NOMO-1 treated with DMSO at 0.1 percent for 48 hours (cell line): ENCODE measurements around the gene PATE1.
A peak's percentile ranks its signal among the peaks of the same experiment; 100 is the strongest.
"Not testable (repeated sequence)": the region's sequence is repeated elsewhere in the genome, so short reads cannot be mapped to it uniquely, and the experiment has no call there.

ENCODE experiments used
- DNase-seq: peaks from one replicate; lab custom pipeline; 2025; ENCODE audit not compliant: unreplicated experiment; lab: John Stamatoyannopoulos, UW

Gene PATE1

GRCh38 chr11:125745979-125746378, at the start of gene PATE1:
Gene PATE1 (plus strand): TSS chr11:125746279. CDS start chr11:125746305, 26 bp downstream.
- no peak for DNase-seq

GRCh38 chr11:125701018-125701610, 45.0 kb upstream of the PATE1 start:
- DNase-seq = no peak

- peak; percentile 1 for DNase-seq
Observed at GRCh38 chr11:125701858-125702621, 44.0 kb upstream of the PATE1 start.

- DNase-seq = not testable (repeated sequence)
Observed at GRCh38 chr11:125704686-125705085, 41.4 kb upstream of the PATE1 start.

GRCh38 chr11:125720781-125721180, 25.3 kb upstream of the PATE1 start:
- no peak for DNase-seq

- peak; percentile 5 for DNase-seq
Observed at GRCh38 chr11:125724125-125724524, 22.0 kb upstream of the PATE1 start.

GRCh38 chr11:125728969-125729368, 17.1 kb upstream of the PATE1 start:
- no peak for DNase-seq

- DNase-seq = no peak
Observed at GRCh38 chr11:125740617-125741016, 5.5 kb upstream of the PATE1 start.

GRCh38 chr11:125743681-125744080, 2.4 kb upstream of the PATE1 start:
- DNase-seq = no peak

- no peak for DNase-seq
Observed at GRCh38 chr11:125750629-125751028, 4.5 kb downstream of the PATE1 start.

- DNase-seq = no peak
Observed at GRCh38 chr11:125756050-125756449, 10.0 kb downstream of the PATE1 start.

GRCh38 chr11:125762445-125762844, 16.4 kb downstream of the PATE1 start:
- no peak for DNase-seq

GRCh38 chr11:125763483-125763882, 17.4 kb downstream of the PATE1 start:
- no peak for DNase-seq

- no peak for DNase-seq
Observed at GRCh38 chr11:125766251-125766650, 20.2 kb downstream of the PATE1 start.

GRCh38 chr11:125768336-125769046, 22.4 kb downstream of the PATE1 start:
- no peak for DNase-seq

GRCh38 chr11:125770583-125770982, 24.5 kb downstream of the PATE1 start:
- no peak for DNase-seq

GRCh38 chr11:125772834-125773505, 26.9 kb downstream of the PATE1 start:
- no peak for DNase-seq

- no peak for DNase-seq
Observed at GRCh38 chr11:125773516-125773915, 27.4 kb downstream of the PATE1 start.

- no peak for DNase-seq
Observed at GRCh38 chr11:125777309-125777708, 31.2 kb downstream of the PATE1 start.

GRCh38 chr11:125778728-125779127, 32.6 kb downstream of the PATE1 start, which contains the start of gene PATE2:
Gene PATE2 (minus strand): TSS chr11:125778828. CDS start chr11:125778773, 55 bp downstream.
- no peak for DNase-seq

- DNase-seq = no peak
Observed at GRCh38 chr11:125784678-125785077, 38.6 kb downstream of the PATE1 start.
